ENCODE data around the gene MYO5A. TPM values are rescaled to one million over a fixed set of nuclear protein-coding genes. Genes with fewer than 3 reads are reported as not detected.

Gene MYO5A
- total RNA-seq, 1 donor, result 54.3 TPM

- H3K79me2 ChIP-seq (ENCODE audit: insufficient read depth, low read length), result no peaks in the 10 kb centered on the region
- no peak overlapping the region for H3K4me2 ChIP-seq (ENCODE audit: insufficient read depth, low read length)
- no peak overlapping the region for H3K27ac ChIP-seq (ENCODE audit: low read depth, low read length)
- H3K9me3 ChIP-seq (ENCODE audit: low read depth, low read length), result no peaks in the 10 kb centered on the region
- no peak for DNase-seq (ENCODE audit: insufficient read length, low spot score, missing footprints)
- TF ChIP-seq, protein P1, sequence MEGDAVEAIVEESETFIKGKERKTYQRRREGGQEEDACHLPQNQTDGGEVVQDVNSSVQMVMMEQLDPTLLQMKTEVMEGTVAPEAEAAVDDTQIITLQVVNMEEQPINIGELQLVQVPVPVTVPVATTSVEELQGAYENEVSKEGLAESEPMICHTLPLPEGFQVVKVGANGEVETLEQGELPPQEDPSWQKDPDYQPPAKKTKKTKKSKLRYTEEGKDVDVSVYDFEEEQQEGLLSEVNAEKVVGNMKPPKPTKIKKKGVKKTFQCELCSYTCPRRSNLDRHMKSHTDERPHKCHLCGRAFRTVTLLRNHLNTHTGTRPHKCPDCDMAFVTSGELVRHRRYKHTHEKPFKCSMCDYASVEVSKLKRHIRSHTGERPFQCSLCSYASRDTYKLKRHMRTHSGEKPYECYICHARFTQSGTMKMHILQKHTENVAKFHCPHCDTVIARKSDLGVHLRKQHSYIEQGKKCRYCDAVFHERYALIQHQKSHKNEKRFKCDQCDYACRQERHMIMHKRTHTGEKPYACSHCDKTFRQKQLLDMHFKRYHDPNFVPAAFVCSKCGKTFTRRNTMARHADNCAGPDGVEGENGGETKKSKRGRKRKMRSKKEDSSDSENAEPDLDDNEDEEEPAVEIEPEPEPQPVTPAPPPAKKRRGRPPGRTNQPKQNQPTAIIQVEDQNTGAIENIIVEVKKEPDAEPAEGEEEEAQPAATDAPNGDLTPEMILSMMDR (IDR thresholded peaks at IDR 0.05; ENCODE audit: extremely low read depth, low read depth, low read length), result no peak
- H2AFZ ChIP-seq (ENCODE audit: low read length), result no peak overlapping the region
- H4K20me1 ChIP-seq (ENCODE audit: insufficient read depth, low read length), result no peaks in the 10 kb centered on the region
- H3K27me3 ChIP-seq (ENCODE audit: insufficient read depth, low read length), result peaks cover 39% of the 10 kb centered on the region
- H3K36me3 ChIP-seq (ENCODE audit: insufficient read depth, low read length), result no peaks in the 10 kb centered on the region
- H3K4me1 ChIP-seq (ENCODE audit: insufficient read depth, low read length), result no peaks in the 10 kb centered on the region
- H3K4me3 ChIP-seq (ENCODE audit: insufficient read depth, low read length), result no peak overlapping the region
Measured at GRCh38 chr15:52278636-52279367, 249.9 kb downstream of the MYO5A start.

DNA sequence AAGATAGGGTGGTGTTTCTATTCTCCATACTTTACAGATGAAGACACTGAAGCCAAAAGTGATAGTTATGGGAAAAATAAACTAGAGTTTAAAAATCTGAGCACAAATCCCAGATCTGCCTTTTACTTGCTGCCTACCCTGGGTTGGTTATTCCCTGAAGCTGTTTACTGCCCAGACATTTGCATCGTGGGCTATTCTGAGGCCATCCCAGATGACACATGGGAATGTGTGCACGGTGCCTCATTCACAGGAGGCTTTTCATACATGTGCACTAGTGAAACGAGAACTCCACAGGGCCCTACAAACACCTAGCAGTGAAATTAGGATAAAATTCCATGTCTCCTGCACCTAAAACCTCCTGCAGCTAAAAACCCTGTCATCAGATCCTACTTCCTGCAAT is 250.5 kb downstream of the MYO5A start:
- Histone ChIP-seq H3K4me3 (ENCODE audit: insufficient read depth, low read length) (no peak overlapping the region), H3K27ac (ENCODE audit: low read depth, low read length) (no peak overlapping the region), H3K79me2 (ENCODE audit: insufficient read depth, low read length) (no peaks in the 10 kb centered on the region), H4K20me1 (ENCODE audit: insufficient read depth, low read length) (no peaks in the 10 kb centered on the region), H3K27me3 (ENCODE audit: insufficient read depth, low read length) (peaks cover 39% of the 10 kb centered on the region), H2AFZ (ENCODE audit: low read length) (no peak overlapping the region), H3K9me3 (ENCODE audit: low read depth, low read length) (no peaks in the 10 kb centered on the region), H3K4me1 (ENCODE audit: insufficient read depth, low read length) (no peaks in the 10 kb centered on the region), H3K36me3 (ENCODE audit: insufficient read depth, low read length) (no peaks in the 10 kb centered on the region), H3K4me2 (ENCODE audit: insufficient read depth, low read length) (no peak overlapping the region)
- no peak for DNase-seq (ENCODE audit: insufficient read length, low spot score, missing footprints)
- TF ChIP-seq, protein P1 (IDR thresholded peaks at IDR 0.05; ENCODE audit: extremely low read depth, low read depth, low read length), result no peak

GRCh38 chr15:52277575-52277974 is 251.1 kb downstream of the MYO5A start:
- H2AFZ ChIP-seq (ENCODE audit: low read length), result no peak overlapping the region
- H3K27ac ChIP-seq (ENCODE audit: low read depth, low read length), result no peak overlapping the region
- H3K27me3 ChIP-seq (ENCODE audit: insufficient read depth, low read length), result peaks cover 39% of the 10 kb centered on the region
- H3K9me3 ChIP-seq (ENCODE audit: low read depth, low read length), result no peaks in the 10 kb centered on the region
- no peak overlapping the region for H3K4me3 ChIP-seq (ENCODE audit: insufficient read depth, low read length)
- TF ChIP-seq, protein P1 (IDR thresholded peaks at IDR 0.05; ENCODE audit: extremely low read depth, low read depth, low read length), result no peak
- no peaks in the 10 kb centered on the region for H4K20me1 ChIP-seq (ENCODE audit: insufficient read depth, low read length)
- H3K79me2 ChIP-seq (ENCODE audit: insufficient read depth, low read length), result no peaks in the 10 kb centered on the region
- DNase-seq (ENCODE audit: insufficient read length, low spot score, missing footprints), result no peak
- H3K36me3 ChIP-seq (ENCODE audit: insufficient read depth, low read length), result no peaks in the 10 kb centered on the region
- no peaks in the 10 kb centered on the region for H3K4me1 ChIP-seq (ENCODE audit: insufficient read depth, low read length)
- no peak overlapping the region for H3K4me2 ChIP-seq (ENCODE audit: insufficient read depth, low read length)

GRCh38 chr15:52276256-52276770 is 252.4 kb downstream of the MYO5A start:
- H3K9me3 ChIP-seq (ENCODE audit: low read depth, low read length), result no peaks in the 10 kb centered on the region
- no peaks in the 10 kb centered on the region for H3K4me1 ChIP-seq (ENCODE audit: insufficient read depth, low read length)
- TF ChIP-seq, protein P1 (IDR thresholded peaks at IDR 0.05; ENCODE audit: extremely low read depth, low read depth, low read length), result no peak
- no peak overlapping the region for H3K4me3 ChIP-seq (ENCODE audit: insufficient read depth, low read length)
- H3K36me3 ChIP-seq (ENCODE audit: insufficient read depth, low read length), result no peaks in the 10 kb centered on the region
- no peak overlapping the region for H2AFZ ChIP-seq (ENCODE audit: low read length)
- H3K27me3 ChIP-seq (ENCODE audit: insufficient read depth, low read length), result peaks cover 36% of the 10 kb centered on the region
- DNase-seq (ENCODE audit: insufficient read length, low spot score, missing footprints), result no peak
- H4K20me1 ChIP-seq (ENCODE audit: insufficient read depth, low read length), result no peaks in the 10 kb centered on the region
- H3K79me2 ChIP-seq (ENCODE audit: insufficient read depth, low read length), result no peaks in the 10 kb centered on the region
- H3K27ac ChIP-seq (ENCODE audit: low read depth, low read length), result no peak overlapping the region
- H3K4me2 ChIP-seq (ENCODE audit: insufficient read depth, low read length), result no peak overlapping the region
